ENCODE results near the gene DMRTC2. TPM values are rescaled to one million over a fixed set of nuclear protein-coding genes. Genes with fewer than 3 reads are reported as not detected.

The DMRTC2 gene
- total and polyA plus RNA-seq, 9 of the 15 experiments (the other 6 are each of a cell fraction or from before 2014, with no cell fraction given), result 0.03 TPM; not detected in 8

DNA sequence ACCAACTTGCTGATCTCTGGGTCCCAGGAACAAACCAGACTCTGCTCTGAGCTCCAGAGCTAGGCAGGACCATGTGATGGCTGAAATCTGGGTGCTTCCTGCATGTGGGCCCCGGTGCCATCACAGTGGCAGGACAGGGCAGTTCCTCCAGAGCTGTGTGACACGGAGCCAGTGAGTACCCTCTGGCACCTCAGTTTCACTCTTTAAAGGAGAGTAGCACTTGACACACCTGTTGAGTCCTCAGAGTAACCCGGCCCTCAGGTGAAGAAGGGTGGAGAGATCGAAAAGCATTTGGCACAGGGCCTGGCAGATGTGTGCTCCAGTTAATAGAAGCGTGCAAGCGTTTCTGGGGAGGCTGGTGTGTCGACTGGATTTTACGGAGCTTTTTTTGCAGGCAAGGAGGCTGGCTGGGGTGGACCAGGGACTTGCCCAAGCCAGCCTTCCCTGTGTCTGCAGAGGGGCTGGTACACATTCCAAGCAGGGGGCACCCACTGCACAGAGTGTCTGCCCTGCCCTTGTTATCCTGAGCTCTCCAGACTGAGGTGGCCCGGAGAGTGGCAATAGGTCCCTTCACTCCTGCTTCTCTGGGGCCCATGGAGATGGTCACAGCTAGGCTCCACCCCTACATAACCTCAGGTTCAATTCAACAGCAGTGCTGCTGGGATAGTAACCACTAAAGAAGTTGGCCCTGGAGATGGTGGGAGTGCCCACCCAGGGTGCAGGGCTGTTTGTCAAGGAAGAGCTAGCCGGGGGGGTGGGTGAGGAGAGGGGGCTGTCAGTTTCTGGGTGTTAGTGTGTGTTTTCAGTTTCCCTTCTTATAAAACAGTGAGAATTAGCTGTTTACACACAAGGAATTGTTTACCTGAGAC is 23.5 kb downstream of the DMRTC2 start (continued):
- TF ChIP-seq, protein P1, sequence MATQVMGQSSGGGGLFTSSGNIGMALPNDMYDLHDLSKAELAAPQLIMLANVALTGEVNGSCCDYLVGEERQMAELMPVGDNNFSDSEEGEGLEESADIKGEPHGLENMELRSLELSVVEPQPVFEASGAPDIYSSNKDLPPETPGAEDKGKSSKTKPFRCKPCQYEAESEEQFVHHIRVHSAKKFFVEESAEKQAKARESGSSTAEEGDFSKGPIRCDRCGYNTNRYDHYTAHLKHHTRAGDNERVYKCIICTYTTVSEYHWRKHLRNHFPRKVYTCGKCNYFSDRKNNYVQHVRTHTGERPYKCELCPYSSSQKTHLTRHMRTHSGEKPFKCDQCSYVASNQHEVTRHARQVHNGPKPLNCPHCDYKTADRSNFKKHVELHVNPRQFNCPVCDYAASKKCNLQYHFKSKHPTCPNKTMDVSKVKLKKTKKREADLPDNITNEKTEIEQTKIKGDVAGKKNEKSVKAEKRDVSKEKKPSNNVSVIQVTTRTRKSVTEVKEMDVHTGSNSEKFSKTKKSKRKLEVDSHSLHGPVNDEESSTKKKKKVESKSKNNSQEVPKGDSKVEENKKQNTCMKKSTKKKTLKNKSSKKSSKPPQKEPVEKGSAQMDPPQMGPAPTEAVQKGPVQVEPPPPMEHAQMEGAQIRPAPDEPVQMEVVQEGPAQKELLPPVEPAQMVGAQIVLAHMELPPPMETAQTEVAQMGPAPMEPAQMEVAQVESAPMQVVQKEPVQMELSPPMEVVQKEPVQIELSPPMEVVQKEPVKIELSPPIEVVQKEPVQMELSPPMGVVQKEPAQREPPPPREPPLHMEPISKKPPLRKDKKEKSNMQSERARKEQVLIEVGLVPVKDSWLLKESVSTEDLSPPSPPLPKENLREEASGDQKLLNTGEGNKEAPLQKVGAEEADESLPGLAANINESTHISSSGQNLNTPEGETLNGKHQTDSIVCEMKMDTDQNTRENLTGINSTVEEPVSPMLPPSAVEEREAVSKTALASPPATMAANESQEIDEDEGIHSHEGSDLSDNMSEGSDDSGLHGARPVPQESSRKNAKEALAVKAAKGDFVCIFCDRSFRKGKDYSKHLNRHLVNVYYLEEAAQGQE (IDR thresholded peaks at IDR 0.05; ENCODE audit: borderline replicate concordance), result no peak
- TF ChIP-seq, protein P1 (CRISPR knock-in tag; IDR thresholded peaks at IDR 0.05; ENCODE audit: low read depth), result no peak
